HG02938 (cell line): Measurements from ENCODE around the gene NOX3.
"Not testable (repeated sequence)": the region's sequence is repeated elsewhere in the genome, so short reads cannot be mapped to it uniquely, and the experiment has no call there.

Source experiments
- ATAC-seq: cut with Tn5 transposase; IDR thresholded peaks from one replicate; pipeline ENCODE4 v1.9.1; 2021; ENCODE audit warnings: mild to moderate bottlenecking, moderate library complexity; ENCODE audit not compliant: unreplicated experiment

NOX3 gene

DNA sequence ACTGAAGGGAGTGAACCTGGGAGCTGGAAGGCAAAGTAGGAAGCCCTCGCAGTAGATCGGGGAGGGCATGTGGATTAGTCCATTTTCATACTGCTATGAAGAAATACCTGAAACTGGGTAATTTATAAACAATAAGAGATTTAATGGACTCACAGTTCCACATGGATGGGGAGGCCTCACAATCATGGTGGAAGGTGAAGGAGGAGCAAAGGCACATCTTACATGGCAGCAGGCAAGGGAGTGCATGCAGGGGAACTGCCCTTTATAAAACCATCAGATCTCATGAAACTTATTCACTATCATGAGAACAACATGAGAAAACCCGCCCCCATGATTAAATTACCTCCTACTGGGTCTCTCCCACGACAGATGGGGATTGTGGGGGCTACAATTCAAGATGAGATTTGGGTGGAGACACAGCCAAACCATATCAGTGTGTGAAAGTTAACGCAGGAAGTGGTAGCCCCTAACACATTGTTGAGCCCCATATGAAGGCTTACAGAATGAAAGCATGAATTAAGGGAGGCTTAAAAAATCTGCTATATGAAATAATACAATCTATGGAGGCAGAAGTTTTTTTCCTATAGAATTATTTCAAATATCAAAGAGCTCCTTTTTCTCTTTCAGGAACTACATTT, 15.5 kb upstream of the NOX3 start:
- not testable (repeated sequence) for ATAC-seq

DNA sequence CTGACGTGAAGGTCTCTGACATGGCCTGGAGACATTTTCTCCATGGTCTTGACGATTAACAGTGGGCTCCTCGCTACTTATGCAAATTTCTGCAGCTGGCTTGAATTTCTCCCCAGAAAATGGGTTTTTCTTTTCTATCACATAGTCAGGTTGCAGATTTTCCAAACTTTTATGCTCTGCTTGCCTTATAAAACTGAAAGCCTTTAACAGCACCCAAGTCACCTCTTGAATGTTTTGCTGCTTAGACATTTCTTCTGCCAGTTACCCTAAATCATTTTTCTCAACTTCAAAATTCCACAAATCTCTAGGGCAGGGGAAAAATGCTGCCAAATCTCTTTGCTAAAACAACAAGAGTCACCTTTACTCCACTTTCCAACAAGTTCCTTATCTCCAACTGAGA, 12.9 kb upstream of the NOX3 start:
- ATAC-seq, result not testable (repeated sequence)

- ATAC-seq, result no peak
Observed at GRCh38 chr6:155466539-155466938, 10.9 kb upstream of the NOX3 start.

DNA sequence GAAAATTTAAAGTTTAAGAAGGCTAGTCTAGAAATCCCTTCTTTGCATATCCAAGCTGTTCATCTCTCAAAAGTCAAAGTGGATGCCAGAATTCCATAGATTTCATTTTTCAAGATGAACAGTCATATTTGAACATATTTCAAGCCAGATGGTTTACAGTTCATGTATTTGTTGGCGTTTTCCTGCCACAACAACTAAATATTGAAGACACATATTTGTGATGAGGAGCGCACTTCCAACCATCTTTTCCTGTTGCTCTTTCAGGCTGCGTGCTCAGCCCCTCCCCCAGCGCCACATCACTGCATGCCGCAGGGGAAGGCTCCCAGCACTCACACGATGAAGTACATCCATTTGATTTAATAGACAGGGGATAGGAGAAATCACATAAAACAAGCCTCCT, 5.9 kb upstream of the NOX3 start:
- ATAC-seq, result no peak

DNA sequence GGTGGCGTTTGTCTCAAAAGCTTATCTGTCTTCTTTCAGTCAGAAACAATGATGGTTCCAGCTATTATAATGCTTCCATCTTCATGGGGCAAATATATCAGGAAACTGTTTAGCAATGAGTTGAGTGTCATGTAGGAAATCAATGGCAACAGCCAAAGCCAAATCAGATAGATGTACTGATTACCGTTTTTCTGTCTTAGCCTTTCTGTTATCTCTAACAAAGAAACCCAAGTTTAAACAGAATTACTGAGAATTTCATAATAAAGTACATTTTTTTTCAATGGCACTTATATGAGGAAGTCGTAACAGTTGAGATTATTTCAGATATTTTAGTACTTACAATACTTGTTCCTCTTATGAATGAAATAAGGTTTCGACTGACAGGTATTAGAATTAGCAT, 1.2 kb downstream of the NOX3 start:
- ATAC-seq, result no peak

- no peak for ATAC-seq
Observed at GRCh38 chr6:155454008-155454407, 1.6 kb downstream of the NOX3 start.

- ATAC-seq, result no peak
Observed at GRCh38 chr6:155452576-155452975, 3.1 kb downstream of the NOX3 start.

DNA sequence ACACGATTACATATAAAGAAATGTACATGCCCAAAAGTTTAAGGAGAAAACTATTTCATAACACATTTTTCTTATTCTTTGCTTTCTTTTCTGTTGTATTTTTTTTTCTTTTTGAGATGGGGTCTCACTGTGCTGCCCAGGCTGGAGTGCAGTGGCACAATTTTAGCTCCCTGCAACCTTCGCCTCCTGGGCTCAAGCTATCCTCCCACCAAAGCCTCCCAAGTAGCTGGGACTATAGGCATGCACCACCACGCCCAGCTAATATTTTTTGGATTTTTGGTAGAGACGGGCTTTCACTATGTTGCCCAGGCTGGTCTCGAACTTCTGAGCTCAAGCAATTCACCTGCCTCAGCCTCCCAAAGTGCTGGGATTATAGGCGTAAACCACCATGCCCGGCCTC, 4.1 kb downstream of the NOX3 start:
- ATAC-seq, result not testable (repeated sequence)

DNA sequence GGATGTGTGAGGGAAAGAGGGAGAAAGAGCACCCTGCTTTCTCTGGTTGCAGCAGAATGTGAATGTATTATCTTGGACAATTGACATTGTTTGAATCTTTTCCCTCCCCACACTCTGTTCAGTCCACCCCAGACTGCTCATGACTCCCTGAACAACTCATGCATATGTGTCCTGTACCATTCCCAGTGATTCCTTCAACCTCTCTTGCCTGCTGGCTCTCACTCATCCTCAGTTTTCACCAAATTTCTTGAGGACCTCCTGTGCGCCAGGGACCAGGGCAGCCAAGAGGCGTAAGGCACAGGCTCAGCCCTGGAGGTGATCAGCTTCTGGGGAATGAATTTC, 5.4 kb downstream of the NOX3 start:
- ATAC-seq, result no peak

DNA sequence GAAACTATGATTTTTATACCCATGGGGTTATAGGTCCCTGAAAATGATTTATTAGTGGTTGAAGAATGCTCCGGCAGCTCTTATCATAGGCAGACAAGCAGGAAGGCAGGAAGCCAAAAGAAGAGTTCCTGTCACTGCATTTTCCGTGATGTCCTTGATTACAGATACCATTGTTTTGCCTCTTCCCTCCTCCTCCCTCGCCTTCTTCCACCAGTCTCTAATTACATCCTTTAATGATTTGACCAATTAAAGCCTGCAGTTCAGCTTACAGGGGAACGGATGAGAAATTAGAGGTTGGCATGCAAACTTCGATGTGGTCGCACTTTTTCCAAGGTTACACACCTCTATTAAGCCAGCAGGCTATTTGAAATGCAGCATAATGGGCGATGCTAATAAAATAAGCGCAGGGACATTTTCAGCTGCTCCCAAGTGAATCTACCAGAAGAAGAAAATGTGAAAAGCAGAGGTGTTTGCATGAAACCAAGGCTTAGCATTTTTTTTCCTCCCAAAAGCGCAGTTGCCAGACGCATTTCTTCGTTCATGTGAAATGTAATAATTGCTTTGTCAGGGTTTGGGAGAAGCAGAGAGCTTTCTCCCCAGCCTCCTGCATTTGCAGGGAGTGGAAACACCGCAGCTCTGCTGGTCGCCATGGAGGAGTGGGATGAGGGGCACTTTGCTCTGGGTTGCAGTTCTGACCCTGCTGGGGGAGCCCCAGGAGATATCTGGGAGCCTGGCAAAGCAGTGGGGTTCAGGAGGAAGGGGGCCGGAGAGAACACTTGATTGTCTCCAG, 6.0 kb downstream of the NOX3 start:
- ATAC-seq, result no peak

GRCh38 chr6:155448668-155449449, 6.8 kb downstream of the NOX3 start:
- no peak for ATAC-seq

DNA sequence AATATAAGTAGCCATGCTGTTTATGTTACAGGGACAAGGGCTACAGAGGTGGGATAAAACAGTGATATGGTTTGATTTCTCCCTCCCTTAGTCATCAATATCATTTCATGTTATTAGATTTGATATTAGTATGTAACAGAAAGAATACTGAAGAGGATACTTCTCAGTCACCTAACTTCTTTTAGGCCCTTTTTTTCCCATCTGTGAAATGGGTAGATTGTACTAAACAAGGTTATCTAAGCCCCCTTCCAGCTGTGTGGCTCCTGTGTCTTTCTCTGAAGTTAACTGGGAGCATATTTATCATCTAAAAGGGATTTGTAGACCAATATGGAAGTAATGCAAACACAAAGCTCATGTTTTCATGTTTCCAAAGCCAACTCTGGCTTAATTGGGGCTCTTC, 7.7 kb downstream of the NOX3 start:
- no peak for ATAC-seq

DNA sequence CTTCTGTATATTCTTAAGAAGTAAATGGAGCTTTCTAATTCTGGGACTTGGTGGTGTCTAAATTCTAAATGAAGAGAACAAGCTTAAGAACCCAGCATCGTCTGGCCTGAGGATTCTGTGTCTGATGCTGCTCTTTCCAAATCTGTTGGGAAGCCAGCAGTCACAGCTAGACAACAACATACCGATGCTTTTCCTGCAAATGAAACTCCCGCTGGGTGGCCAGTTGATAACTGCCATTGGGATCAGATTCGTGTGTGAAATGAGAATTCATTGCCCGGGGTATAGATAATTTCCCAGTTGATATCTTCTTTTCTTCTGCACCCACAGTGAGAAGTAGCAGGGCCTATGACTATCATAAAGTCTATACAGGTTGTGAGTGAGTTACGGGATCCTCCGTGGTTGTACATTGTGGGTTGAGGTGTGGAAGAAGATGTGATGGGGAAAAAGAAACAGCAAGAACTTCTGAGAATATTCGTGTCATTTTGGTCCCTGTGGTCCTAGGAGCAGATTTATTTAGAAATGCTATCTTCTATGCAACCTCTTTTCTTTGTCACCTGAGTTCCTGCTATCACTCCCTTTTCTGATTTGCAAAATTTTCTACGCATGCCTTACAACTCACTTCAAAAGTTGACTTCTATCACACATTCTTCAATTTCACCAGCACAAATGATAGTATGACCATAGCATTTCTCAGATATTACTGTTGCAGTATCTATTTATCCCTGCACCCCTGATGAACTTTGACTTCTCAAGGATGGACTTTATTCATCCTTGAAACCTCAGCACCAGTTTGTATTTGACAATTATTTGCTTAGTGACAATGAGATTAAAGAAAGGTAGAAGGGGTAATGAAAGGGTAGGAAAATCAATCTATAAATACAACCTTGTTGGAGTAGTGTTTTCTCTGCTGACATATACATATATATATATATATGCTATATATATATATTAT, 10.4 kb downstream of the NOX3 start:
- no peak for ATAC-seq

DNA sequence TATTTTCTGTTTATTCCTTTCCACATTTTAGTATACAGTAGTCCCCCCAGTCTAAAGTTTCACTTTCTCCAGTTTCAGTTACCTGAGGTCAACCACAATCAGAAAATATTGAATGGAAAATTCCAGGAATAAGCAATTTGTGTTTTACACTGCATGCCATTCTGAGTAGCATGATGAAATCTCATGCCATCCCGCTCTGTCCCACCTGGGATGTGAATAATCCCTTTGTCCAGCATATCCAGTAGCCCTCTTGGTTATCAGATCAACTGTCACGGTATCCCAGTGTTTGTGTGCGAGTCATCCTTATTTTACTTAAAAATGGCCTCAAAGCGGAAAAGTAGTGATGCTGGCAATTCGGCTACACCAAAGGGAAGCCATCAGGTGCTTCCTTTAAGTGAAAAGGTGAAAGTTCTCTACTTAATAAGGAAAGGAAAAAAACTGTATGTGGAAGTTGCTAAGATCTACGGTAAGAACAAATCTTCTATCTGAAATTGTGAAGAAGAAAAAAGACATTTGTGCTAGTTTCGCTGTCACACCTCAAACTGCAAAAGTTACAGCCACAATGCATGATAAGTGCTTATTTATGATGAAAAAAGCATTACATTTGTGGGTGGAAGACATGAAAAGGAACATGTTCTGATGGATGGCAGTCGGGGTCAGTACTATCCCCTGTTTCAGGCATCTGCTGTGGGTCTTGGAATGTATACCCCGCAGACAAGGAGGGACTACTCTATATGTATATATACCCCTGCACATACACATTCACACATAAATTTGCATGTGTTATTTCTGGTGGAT, 11.3 kb downstream of the NOX3 start:
- no peak for ATAC-seq

DNA sequence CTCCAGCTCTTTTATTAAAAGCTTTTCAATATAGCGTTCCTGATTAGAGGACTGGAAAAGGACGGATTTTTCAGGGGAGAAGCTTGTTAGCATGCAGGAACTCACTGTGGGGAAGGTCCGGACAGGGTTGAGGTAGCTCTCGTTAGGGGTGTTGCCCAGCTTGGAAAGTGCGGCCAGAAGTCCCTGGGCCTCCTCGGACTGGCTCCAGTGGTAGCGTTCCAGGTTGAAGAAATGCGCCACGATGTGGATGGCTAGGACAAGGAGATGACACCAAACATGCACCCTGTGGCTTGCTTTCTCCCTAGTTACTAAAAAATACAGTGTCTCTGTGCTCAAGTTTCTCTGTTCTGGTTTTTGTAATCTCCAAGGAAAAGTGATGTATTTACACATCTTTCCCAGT, 12.5 kb downstream of the NOX3 start:
- ATAC-seq, result no peak

- ATAC-seq, result no peak
Observed at GRCh38 chr6:155442562-155442961, 13.1 kb downstream of the NOX3 start.

DNA sequence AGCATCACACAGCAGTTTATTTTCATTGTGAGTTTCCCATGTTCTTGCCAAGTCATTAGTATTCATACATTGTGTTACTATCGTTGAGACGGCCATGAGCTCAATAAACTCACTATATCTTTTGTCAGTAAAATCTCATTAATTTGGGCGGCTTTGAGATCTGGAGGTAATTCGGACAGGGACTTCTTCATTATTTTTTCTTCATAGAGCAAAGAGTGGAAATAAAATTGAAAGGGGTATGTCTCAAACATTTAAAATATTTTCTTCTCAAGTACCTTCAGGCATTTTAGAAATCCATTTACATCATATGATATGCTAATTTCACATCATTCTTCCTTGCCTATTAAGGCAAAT, 14.6 kb downstream of the NOX3 start:
- no peak for ATAC-seq

DNA sequence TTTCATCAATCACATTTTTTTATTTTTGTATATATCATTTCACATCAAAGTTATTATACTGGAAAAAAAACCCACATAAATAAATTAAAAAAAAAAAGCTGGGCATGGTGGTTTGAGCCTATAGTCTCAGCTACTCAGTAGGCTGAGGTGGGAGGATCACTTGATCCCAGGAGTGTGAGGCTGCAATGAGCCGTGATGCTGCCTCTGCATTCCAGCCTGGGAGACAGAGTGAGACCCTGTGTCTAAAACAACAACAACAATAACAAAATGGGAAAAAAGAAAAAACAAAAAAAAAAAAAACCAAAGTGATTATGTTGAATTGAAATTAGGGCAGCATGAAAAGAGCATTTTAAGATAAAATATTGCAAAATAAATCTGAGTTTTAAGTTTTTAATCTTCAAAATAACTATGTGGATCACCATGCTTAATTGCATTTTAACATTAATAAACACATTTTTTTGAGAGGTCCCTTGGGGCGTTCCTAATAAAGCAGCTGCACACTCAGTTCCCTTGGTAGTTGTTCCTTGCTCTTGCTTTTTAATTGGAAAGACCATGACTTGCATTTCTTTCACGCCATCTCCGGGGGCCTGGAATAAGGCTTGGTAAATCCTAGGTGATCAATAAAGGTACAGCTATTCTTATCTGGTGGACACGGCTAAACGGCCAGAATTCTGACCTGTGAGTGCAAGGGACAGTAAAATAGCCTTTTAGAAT, 15.1 kb downstream of the NOX3 start:
- no peak for ATAC-seq

DNA sequence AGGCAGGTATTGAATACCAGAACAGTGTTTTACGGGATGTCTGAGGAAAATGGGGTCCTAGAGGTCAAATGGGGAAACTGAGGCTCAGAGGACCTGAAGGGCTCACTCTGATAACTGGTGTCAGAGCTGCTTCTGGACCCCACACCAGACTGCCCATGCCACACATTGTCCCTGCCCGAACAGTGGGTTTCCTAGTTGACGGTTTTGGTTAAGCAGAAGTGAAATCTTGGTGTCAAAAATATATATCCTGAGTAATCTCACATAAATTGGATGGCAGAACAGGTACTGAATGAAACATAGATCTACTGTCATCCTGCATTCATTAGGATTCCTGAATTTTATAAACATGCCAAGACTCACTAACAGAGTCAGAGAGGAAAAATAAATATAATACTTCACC, 16.3 kb downstream of the NOX3 start:
- ATAC-seq, result no peak
